SK-N-DZ (cell line): ENCODE measurements around the gene STXBP3.
A peak's percentile ranks its signal among the peaks of the same experiment; 100 is the strongest.

Experiments used
- DNase-seq: peaks from one replicate; pipeline ENCODE4 v3.0.0-alpha.2; 2015; ENCODE audit warnings: low spot score

The STXBP3 gene

DNA sequence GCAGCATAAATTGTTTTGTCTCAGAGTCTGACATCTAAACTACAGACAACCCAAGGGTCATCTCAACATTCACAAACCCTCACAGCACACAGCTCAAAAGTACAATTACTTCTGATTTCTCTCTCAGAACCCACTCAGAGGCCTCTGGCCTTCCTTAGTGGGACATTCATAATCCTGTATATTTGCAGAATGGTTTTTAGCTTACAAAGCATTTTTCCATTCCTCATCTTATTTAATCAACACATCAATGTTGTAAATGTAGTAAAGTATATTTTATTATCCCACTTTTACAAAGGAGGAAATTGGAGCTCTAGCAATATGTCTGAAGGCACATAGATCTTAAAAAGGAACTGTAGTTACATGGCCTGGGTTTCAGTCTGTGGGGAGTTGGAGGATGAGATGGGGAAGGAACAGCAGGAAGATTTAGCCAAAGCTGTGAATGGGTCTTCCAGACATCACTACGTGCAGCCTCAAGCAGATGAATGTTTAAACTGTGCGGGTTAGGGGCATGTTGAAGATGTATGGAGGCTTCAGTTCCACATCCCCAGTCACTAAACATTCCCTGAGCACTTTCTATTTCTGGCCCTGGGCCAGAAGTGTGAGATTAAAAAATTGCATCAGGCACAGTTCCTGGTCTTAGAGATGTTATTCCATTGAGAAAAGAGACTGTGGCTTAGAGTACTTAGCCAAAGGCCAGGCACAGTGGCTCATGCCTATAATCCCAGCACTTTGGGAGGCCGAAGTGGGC, 97.1 kb downstream of the STXBP3 start:
- DNase-seq = no peak

DNA sequence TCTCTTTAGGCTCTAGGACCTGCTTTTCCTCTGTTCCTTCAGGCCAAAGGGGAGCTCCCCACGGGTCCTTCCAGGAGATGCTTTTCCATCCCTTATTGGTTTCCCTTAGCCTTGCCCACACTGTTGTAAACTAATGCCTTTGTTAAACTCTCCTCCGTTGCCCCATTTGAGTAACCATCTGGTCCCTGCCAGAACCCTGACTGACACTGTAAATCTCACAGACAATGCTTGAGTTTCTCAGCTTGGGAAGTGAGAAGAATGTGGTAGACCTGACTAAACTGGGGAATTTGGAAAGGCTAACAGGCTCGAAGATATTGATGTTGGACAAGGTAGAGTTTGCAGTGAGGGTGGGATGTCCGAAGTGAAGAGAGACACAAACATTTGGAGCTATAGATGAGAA, 99.0 kb downstream of the STXBP3 start:
- no peak for DNase-seq

DNA sequence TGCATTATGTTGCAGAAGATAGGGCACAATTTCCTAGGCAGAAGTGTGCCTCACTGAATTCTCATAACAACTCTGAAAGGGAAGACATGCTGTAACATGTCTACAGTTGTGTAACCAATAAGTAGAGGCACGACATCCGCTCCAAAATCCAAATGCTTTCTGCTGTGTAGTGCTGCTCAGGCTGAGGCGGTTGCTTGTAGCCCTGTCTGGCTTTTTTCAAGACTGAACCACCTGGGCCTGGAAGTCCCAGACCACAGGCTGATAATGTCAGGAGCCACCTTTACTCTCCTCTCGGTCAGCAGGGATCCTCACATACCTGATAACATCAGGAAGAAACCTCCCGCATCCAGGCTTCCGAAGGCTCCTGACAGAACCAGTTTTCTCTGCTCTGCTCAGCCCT, 99.5 kb downstream of the STXBP3 start:
- DNase-seq = peak; percentile 73

DNA sequence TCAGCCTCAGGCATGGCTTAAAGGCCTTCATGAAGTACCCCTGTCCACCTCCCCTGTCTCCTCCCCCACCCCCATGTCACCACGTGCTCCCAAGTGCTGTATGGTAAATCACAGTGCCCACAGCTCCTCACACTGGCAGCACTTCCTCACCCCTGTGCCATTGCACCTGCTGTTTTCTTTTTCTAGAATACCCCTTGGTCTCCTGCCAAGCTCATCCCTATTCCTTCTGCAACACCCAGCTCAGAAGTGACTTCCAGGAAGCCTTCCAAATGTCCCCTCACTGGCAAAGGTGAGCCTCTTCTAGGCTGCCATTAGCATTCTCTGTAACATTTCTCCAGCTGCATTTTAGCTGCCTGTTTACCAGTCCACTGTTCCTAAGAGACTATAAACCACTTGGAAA, 101.0 kb downstream of the STXBP3 start:
- no peak for DNase-seq

DNA sequence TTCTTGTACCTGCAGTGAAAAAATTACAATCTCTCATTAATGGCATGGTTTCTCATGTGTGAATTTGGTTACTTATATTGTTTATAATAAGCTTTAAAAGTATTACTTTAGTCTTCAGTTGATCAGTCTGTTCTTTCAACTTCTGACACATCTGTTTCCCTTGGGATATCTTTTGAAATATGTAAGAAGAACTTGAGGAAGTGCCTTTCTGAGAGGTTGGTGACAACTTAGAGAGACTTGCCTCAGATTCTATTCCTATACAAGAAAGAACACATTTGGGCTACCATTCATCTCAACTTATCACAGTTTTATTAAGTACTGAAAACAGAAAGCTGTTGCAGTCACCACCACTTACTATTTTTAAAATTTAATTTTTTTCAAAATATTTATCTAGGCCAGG, 102.3 kb downstream of the STXBP3 start:
- DNase-seq = no peak

DNA sequence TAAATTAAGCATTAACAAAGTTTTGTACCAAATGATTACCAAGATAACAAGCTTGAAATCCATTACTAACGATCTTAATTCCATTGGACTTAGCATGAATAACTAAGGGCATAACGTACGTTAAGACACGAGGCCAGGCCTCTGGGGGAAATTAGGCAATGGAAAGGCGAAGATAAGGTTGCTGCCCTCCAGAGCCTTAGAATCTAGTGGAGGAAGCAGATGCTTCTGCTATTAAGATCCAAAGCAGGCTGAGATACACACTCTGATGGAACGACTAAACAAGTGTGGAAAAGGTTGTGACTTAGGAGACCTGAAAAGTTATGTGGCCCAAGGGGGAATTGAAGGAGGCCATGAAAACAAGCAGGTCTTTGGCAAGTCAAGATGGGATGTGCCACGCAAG, 104.5 kb downstream of the STXBP3 start:
- no peak for DNase-seq

DNA sequence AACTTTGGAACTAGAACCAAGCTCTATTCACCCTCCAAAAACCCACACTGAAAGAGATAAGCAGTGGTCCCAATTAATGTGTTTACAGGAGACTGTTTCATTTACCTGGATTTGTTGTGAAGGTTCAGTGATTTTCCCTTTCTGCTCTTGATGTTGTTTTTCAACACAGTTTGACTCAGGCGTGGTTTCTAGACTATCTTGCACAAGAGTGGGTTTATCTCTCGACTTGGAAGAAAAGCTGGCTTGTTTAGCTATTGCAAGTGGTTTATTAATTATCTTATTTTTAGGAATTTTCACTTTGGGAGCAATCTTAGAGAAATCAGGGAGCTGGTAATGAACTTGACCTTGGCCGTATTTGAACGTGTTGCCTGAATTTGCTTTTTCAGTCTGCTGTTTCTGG, 105.1 kb downstream of the STXBP3 start:
- no peak for DNase-seq

DNA sequence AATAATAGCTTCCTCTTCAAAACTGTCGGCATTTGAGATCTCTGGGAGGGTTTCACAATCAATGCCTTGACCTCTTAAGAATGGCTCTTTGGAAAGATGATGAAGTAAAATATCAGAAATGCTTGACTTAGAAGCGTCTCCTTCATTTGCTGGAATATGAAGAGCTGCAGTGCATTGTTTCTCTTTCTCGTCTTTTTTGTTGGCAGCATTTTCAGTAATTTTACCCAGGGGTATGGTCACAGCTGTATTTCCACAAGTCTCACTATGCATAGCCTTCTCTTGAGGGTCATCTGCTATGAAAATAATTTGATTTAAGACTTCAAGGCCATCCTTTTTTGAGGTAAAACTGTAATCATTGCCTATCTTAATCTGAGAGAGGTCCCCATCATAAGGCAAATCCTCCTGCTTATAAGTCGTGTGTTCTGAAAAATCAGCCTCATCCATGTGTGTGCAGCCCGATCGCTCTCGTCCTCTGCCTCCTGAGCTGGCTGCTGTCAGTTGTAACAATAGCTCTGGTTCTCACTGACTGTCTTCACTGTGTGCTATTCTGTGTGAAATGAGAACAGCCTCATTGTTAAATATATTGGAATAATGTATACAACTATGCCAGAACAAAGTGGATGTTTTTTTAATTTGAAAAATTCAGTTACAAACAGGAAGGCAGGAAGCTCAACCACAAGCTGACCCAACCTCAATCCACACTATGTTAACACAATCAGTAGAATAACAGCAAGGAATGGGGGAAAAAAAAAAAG, 105.9 kb downstream of the STXBP3 start:
- DNase-seq = no peak

DNA sequence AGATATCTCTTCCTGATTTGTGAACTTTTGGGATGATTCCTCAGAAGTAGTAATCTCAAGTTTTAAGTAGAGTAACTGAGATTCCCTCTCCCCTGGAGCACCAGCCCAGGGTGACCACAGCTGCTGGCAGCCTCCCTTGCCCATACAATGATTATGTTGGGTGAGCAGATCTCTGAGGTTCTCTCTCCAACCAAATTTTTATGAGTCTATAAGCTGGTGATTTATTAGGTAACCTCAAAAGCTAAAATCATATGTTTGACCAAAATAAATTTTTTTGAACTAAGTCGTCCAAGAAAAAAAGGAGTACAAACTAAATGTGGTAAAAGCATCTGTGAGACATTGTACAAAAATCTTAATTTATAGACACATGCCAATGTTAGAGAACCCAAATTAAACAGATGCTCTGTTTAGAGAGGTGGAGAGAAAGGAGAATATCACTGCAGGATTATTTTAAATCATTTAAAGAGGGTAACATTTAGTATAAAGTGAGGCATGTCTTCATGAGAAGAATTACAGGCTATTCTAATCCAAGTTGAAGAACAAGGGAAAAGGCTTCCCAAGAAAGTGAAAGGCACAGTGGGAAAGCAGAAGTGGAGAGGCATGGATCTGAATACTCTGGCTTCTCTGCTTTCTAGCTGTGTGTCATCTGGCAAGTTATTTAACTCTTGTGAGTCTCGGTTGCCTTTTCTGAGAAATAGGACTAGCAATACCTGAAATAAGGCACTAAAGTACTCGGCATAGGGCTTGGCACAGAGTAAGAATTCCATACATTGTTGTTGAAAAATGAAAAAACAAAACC, 107.9 kb downstream of the STXBP3 start:
- no peak for DNase-seq

DNA sequence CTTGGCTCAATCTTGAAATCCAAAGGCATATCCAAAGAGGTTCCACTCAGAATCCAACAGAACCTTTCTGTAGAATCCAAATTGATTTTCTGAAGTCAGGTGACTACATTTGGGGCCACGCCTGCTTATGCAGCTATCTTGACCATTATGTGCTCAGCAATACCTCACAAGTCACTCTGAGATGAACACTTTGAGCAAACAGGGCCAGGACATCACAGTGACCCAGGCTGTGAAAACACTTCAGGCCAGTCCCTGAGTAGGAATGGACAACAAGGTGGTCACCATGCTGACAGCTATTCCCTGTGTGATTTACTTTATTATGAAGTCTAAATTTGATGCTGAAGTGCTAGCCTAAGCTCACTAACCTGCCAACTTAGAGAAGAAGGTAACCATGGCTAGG, 110.5 kb downstream of the STXBP3 start, which contains the start of gene AKNAD1:
TSS of gene AKNAD1 (minus strand) at position 101 of the 400 bp plus-strand sequence. CDS start 4,430 bp downstream, outside the sequence.
- DNase-seq = no peak

DNA sequence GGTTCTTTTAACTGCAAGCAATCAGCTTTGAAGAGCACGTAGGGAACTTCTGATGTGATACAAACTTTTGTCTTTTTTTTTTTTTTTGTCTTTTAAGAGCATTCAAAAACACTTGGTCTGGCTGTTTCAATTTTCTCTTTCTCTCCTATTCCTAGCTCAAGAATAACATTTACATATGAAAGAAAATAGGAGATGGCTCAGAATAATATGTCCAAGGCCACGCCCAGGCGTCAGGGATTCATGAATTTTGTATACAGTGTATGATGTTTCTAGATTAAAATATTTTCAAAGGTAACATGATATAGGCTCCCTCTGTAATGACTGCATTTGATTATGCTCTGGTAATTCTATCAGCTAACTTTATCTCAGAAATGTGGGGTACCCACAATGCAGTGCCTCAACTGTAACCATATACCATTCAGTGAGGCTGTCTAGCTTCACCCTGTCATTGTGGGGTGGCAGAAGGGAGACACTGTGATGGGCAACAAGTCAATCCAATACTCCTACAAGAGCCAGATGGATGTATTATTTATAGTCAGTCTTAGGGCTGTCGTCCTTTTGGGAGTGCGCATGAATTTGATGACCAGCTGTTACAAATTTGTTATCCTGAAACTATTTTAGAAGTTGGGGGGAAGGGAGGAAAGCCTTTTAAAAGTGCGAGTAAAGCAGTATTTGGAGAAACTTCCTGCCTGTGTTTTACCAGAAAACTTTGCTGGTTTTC, 111.9 kb downstream of the STXBP3 start:
- DNase-seq = peak; percentile 78
